ENCODE results near the gene KSR1. TPM values are rescaled to one million over a fixed set of nuclear protein-coding genes. Genes with fewer than 3 reads are reported as not detected.

Gene KSR1
- polyA plus RNA-seq, 4 donors = 8.6 to 73.8 (median 12.9) TPM

- FAIRE-seq (no peak), DNase-seq (peak; percentile 66 to 80)
- Histone ChIP-seq H3K27ac (ENCODE audit: low read depth in 1 of 3, low read length in 2 of 3) (peak overlapping the region in 1 of 3 donors; percentile 61), H3K4me1 (ENCODE audit: control insufficient read depth in 3 of 3, insufficient read depth in 2 of 3, low read depth in 1 of 3, low read length in 2 of 3) (peaks cover 0 to 14% (median 4%) of the 10 kb centered on the region in 3 donors), H3K4me3 (ENCODE audit: low read depth in 1 of 3, low read length in 3 of 3) (no peak overlapping the region), H3K27me3 (ENCODE audit: control insufficient read depth in 3 of 3, insufficient read depth in 3 of 3, low read length in 3 of 3) (no peaks in the 10 kb centered on the region), H3K9me3 (ENCODE audit: control insufficient read depth in 2 of 2, insufficient read depth in 1 of 2, low read depth in 1 of 2, low read length in 1 of 2) (no peaks in the 10 kb centered on the region), H3K36me3 (ENCODE audit: control insufficient read depth in 3 of 3, insufficient read depth in 2 of 3, low read depth in 1 of 3, low read length in 3 of 3) (peaks cover 0 to 10% (median 0%) of the 10 kb centered on the region in 3 donors)
- 12 to 34% (median 16%) methylated on average over 4 of the region's 4 CpGs for WGBS, 3 donors
Measured at GRCh38 chr17:27481327-27481726, 25.1 kb downstream of the KSR1 start.

GRCh38 chr17:27485125-27485524, 28.9 kb downstream of the KSR1 start:
- no peak for FAIRE-seq
- no peak for DNase-seq
- Histone ChIP-seq H3K27me3 (ENCODE audit: control insufficient read depth in 3 of 3, insufficient read depth in 3 of 3, low read length in 3 of 3) (no peaks in the 10 kb centered on the region), H3K4me1 (ENCODE audit: control insufficient read depth in 3 of 3, insufficient read depth in 2 of 3, low read depth in 1 of 3, low read length in 2 of 3) (peaks cover 0 to 14% (median 8%) of the 10 kb centered on the region in 3 donors), H3K27ac (ENCODE audit: low read depth in 1 of 3, low read length in 2 of 3) (no peak overlapping the region), H3K36me3 (ENCODE audit: control insufficient read depth in 3 of 3, insufficient read depth in 2 of 3, low read depth in 1 of 3, low read length in 3 of 3) (peaks cover 0 to 16% (median 0%) of the 10 kb centered on the region in 3 donors), H3K9me3 (ENCODE audit: control insufficient read depth in 2 of 2, insufficient read depth in 1 of 2, low read depth in 1 of 2, low read length in 1 of 2) (no peaks in the 10 kb centered on the region), H3K4me3 (ENCODE audit: low read depth in 1 of 3, low read length in 3 of 3) (no peak overlapping the region)
- 70 to 73% (median 71%) methylated on average over 2 of the region's 2 CpGs for WGBS, 3 donors

- Histone ChIP-seq H3K4me3 (ENCODE audit: low read depth in 1 of 3, low read length in 3 of 3) (no peak overlapping the region), H3K27ac (ENCODE audit: low read depth in 1 of 3, low read length in 2 of 3) (no peak overlapping the region), H3K4me1 (ENCODE audit: control insufficient read depth in 3 of 3, insufficient read depth in 2 of 3, low read depth in 1 of 3, low read length in 2 of 3) (peaks cover 0 to 11% (median 8%) of the 10 kb centered on the region in 3 donors), H3K9me3 (ENCODE audit: control insufficient read depth in 2 of 2, insufficient read depth in 1 of 2, low read depth in 1 of 2, low read length in 1 of 2) (no peaks in the 10 kb centered on the region), H3K36me3 (ENCODE audit: control insufficient read depth in 3 of 3, insufficient read depth in 2 of 3, low read depth in 1 of 3, low read length in 3 of 3) (peaks cover 0 to 16% (median 0%) of the 10 kb centered on the region in 3 donors), H3K27me3 (ENCODE audit: control insufficient read depth in 3 of 3, insufficient read depth in 3 of 3, low read length in 3 of 3) (no peaks in the 10 kb centered on the region)
- DNase-seq (no peak), FAIRE-seq (no peak)
- 68 to 83% (median 82%) methylated on average over 8 of the region's 8 CpGs for WGBS, 3 donors
Measured at GRCh38 chr17:27485716-27486495, 29.7 kb downstream of the KSR1 start.

DNA sequence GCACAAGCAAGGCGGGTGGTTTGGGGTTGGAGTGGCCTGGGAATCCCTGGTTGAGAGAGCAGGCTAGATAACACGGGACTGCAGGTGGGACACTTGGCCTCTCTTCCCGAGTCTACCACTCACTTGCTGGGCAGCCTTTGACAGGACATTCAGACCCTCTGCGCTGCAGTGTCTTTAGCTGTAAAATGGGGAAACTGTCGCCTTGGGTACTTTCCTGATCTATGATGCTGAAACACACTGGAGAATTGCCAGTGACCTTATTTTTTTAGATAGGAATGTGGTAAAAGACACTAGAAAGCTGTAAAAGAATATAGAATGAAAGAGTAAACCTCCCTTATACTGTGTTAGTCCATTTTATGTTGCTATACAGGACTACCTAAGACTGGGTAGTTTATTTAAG, 30.5 kb downstream of the KSR1 start:
- no peak for FAIRE-seq
- WGBS, 3 donors = 85 to 93% (median 88%) methylated on average over 5 of the region's 5 CpGs
- H3K27me3 ChIP-seq (ENCODE audit: control insufficient read depth in 3 of 3, insufficient read depth in 3 of 3, low read length in 3 of 3) = no peaks in the 10 kb centered on the region
- H3K27ac ChIP-seq (ENCODE audit: low read depth in 1 of 3, low read length in 2 of 3) = no peak overlapping the region
- H3K4me1 ChIP-seq (ENCODE audit: control insufficient read depth in 3 of 3, insufficient read depth in 2 of 3, low read depth in 1 of 3, low read length in 2 of 3) = peaks cover 0 to 8% (median 2%) of the 10 kb centered on the region in 3 donors
- peaks cover 0 to 16% (median 0%) of the 10 kb centered on the region in 3 donors for H3K36me3 ChIP-seq (ENCODE audit: control insufficient read depth in 3 of 3, insufficient read depth in 2 of 3, low read depth in 1 of 3, low read length in 3 of 3)
- no peak for DNase-seq
- no peaks in the 10 kb centered on the region for H3K9me3 ChIP-seq (ENCODE audit: control insufficient read depth in 2 of 2, insufficient read depth in 1 of 2, low read depth in 1 of 2, low read length in 1 of 2)
- H3K4me3 ChIP-seq (ENCODE audit: low read depth in 1 of 3, low read length in 3 of 3) = no peak overlapping the region

DNA sequence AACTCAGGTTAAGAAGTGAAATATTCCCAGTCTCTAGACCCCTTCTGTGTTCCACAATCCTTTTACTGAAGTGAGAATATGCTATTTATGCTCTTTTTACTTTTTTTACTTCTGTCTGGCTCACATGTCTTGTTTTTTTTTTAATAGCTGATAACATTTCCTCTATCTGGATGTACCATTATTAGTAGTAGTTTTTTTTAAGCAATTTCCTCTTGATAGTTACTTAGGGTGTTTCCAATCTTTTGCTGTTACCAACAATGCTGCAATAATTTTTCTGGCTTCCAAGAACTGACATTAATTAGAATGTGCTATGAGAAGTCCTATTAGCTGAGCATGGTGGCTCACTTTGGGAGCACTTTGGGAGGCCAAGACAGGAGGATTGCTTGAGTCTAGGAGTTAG, 32.0 kb downstream of the KSR1 start:
- no peak overlapping the region for H3K4me3 ChIP-seq (ENCODE audit: low read depth in 1 of 3, low read length in 3 of 3)
- H3K27me3 ChIP-seq (ENCODE audit: control insufficient read depth in 3 of 3, insufficient read depth in 3 of 3, low read length in 3 of 3) = no peaks in the 10 kb centered on the region
- FAIRE-seq (no peak), DNase-seq (no peak)
- H3K27ac ChIP-seq (ENCODE audit: low read depth in 1 of 3, low read length in 2 of 3) = no peak overlapping the region
- H3K9me3 ChIP-seq (ENCODE audit: control insufficient read depth in 2 of 2, insufficient read depth in 1 of 2, low read depth in 1 of 2, low read length in 1 of 2) = no peaks in the 10 kb centered on the region
- H3K4me1 ChIP-seq (ENCODE audit: control insufficient read depth in 3 of 3, insufficient read depth in 2 of 3, low read depth in 1 of 3, low read length in 2 of 3) = peaks cover 0 to 8% (median 2%) of the 10 kb centered on the region in 3 donors
- H3K36me3 ChIP-seq (ENCODE audit: control insufficient read depth in 3 of 3, insufficient read depth in 2 of 3, low read depth in 1 of 3, low read length in 3 of 3) = peaks cover 0 to 16% (median 0%) of the 10 kb centered on the region in 3 donors

GRCh38 chr17:27489045-27489715, 32.9 kb downstream of the KSR1 start:
- peaks cover 0 to 15% (median 9%) of the 10 kb centered on the region in 3 donors for H3K4me1 ChIP-seq (ENCODE audit: control insufficient read depth in 3 of 3, insufficient read depth in 2 of 3, low read depth in 1 of 3, low read length in 2 of 3)
- FAIRE-seq = no peak
- H3K9me3 ChIP-seq (ENCODE audit: control insufficient read depth in 2 of 2, insufficient read depth in 1 of 2, low read depth in 1 of 2, low read length in 1 of 2) = no peaks in the 10 kb centered on the region
- no peak overlapping the region for H3K4me3 ChIP-seq (ENCODE audit: low read depth in 1 of 3, low read length in 3 of 3)
- H3K27me3 ChIP-seq (ENCODE audit: control insufficient read depth in 3 of 3, insufficient read depth in 3 of 3, low read length in 3 of 3) = no peaks in the 10 kb centered on the region
- peaks cover 0 to 13% (median 0%) of the 10 kb centered on the region in 3 donors for H3K36me3 ChIP-seq (ENCODE audit: control insufficient read depth in 3 of 3, insufficient read depth in 2 of 3, low read depth in 1 of 3, low read length in 3 of 3)
- 34 to 45% (median 37%) methylated on average over 7 of the region's 7 CpGs for WGBS, 3 donors
- DNase-seq = peak; percentile 35 to 38
- peak overlapping the region in 1 of 3 donors; percentile 17 for H3K27ac ChIP-seq (ENCODE audit: low read depth in 1 of 3, low read length in 2 of 3)

DNA sequence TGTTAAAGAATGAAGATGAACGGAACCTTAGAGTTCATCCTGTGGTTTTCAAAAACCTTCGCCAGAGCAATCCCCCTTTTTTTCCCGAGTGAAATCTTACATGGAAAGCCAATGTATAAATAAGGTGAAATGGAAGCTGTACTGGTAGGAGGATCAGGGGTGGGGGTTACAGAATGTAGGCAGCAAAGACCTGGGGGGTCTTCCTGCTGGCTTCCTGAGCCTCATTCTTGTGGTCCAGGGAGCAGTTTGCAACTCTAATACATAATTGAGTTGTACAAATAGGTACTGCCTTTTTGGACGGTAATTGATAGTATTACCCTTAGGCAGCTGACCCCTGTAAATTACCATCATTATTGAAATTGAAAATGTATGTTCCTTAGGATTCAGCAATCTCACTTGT, 34.1 kb downstream of the KSR1 start:
- H3K9me3 ChIP-seq (ENCODE audit: control insufficient read depth in 2 of 2, insufficient read depth in 1 of 2, low read depth in 1 of 2, low read length in 1 of 2) = no peaks in the 10 kb centered on the region
- WGBS, 3 donors = 89 to 97% (median 93%) methylated on average over 4 of the region's 4 CpGs
- no peak for FAIRE-seq

DNA sequence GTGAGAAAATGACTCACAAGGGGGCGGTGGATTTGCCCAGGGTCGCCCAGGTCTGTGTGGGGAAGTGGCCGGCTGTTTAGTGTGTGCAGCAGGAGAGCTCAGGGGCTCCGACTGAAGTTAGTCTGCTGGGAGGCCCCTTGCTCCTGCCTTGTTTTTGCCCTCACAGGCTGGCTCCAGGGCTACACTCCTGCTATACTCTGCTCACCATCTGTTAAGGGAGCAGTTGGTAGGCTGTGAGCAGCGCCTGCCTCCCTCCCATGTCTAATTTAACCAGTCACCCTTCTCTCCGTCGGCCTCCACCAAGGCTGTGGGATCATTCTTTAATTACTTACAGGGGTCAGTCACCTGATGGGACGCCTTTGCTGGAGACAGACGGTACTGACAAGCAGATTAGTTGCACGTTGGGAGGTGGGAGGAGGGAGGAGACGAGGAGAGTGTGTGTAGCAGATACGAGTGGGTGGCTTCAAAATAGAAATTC, 35.5 kb downstream of the KSR1 start:
- Histone ChIP-seq H3K27ac (ENCODE audit: low read depth in 1 of 3, low read length in 2 of 3) (no peak overlapping the region), H3K36me3 (ENCODE audit: control insufficient read depth in 3 of 3, insufficient read depth in 2 of 3, low read depth in 1 of 3, low read length in 3 of 3) (peaks cover 0 to 4% (median 0%) of the 10 kb centered on the region in 3 donors), H3K27me3 (ENCODE audit: control insufficient read depth in 3 of 3, insufficient read depth in 3 of 3, low read length in 3 of 3) (no peaks in the 10 kb centered on the region), H3K4me3 (ENCODE audit: low read depth in 1 of 3, low read length in 3 of 3) (no peak overlapping the region), H3K4me1 (ENCODE audit: control insufficient read depth in 3 of 3, insufficient read depth in 2 of 3, low read depth in 1 of 3, low read length in 2 of 3) (peaks cover 0 to 30% (median 18%) of the 10 kb centered on the region in 3 donors), H3K9me3 (ENCODE audit: control insufficient read depth in 2 of 2, insufficient read depth in 1 of 2, low read depth in 1 of 2, low read length in 1 of 2) (no peaks in the 10 kb centered on the region)
- FAIRE-seq (no peak), DNase-seq (peak in 1 of 2 donors; percentile 37)
- WGBS, 3 donors = 79 to 80% (median 80%) methylated on average over 12 of the region's 12 CpGs

More for the DNA sequence above, 34.1 kb downstream of the KSR1 start:
- H3K36me3 ChIP-seq (ENCODE audit: control insufficient read depth in 3 of 3, insufficient read depth in 2 of 3, low read depth in 1 of 3, low read length in 3 of 3) = peaks cover 0 to 9% (median 0%) of the 10 kb centered on the region in 3 donors
- H3K4me1 ChIP-seq (ENCODE audit: control insufficient read depth in 3 of 3, insufficient read depth in 2 of 3, low read depth in 1 of 3, low read length in 2 of 3) = peaks cover 0 to 16% (median 16%) of the 10 kb centered on the region in 3 donors
- no peak overlapping the region for H3K4me3 ChIP-seq (ENCODE audit: low read depth in 1 of 3, low read length in 3 of 3)
- no peak for DNase-seq
- no peak overlapping the region for H3K27ac ChIP-seq (ENCODE audit: low read depth in 1 of 3, low read length in 2 of 3)
- H3K27me3 ChIP-seq (ENCODE audit: control insufficient read depth in 3 of 3, insufficient read depth in 3 of 3, low read length in 3 of 3) = no peaks in the 10 kb centered on the region
